HepG2 (cell line): ENCODE data around the gene TSPAN32. TPM values are rescaled to one million over a fixed set of nuclear protein-coding genes. Genes with fewer than 3 reads are reported as not detected.

Source experiments
- ATAC-seq: fragments of 200-7000 bp; cut with Tn5 transposase; 3 replicates; pipeline ENCODE4 v1.9.1; 2020; ENCODE audit warnings: mild to moderate bottlenecking, moderate library complexity
- BruUV-seq: library from RNA; stranded (reverse); fragments of 400-500 nt; replicated peaks from 2 replicates; lab custom pipeline; 2021; lab: Mats Ljungman, UMichigan
- CTCF ChIA-PET: fragments of 300-600 bp; formaldehyde crosslinking; extraction: SDS; loops from one replicate; lab custom pipeline; 2021; ENCODE audit warnings: low total read pairs, inconsistent platforms, low intra/inter-chr PET ratio; lab: Yijun Ruan, JAX
- POLR2A ChIA-PET: fragments of 350-600 bp; sonication (Branson Sonifier 250); formaldehyde crosslinking; loops from one replicate; lab custom pipeline; 2020; ENCODE audit warnings: antibody characterized with exemption, inconsistent platforms; lab: Yijun Ruan, JAX
- DNase-seq: peaks from one replicate; pipeline ENCODE4 v3.0.0-alpha.2; 2015; ENCODE audit warnings: low spot score
- FAIRE-seq: peaks from 3 replicates; lab custom pipeline; 2011; peaks lifted over from hg19 to GRCh38; lab: Jason Lieb, UNC
- H2AFZ ChIP-seq: one replicate; pipeline ENCODE4 v1.6.1; 2011; ENCODE audit warnings: low read length, inconsistent platforms
- H3K27ac ChIP-seq: fragments of 300-600 bp; 3 replicates; pipeline ENCODE4 v1.8.0; 2011; ENCODE audit warnings: mixed run types, mild to moderate bottlenecking, mixed read lengths, low read length, inconsistent platforms; ENCODE audit not compliant: insufficient read depth; ENCODE audit errors: extremely low read length
- H3K27me3 ChIP-seq, 2 experiments: fragments of 200-600 bp in 1 of 2; 2 replicates in 1 of 2; 3 replicates in 1 of 2; pipeline versions ENCODE4 v1.6.0 to v1.8.0; 2011; ENCODE audit warnings: low read length in 2 of 2, mild to moderate bottlenecking in 2 of 2, moderate library complexity in 2 of 2, inconsistent platforms in 1 of 2; ENCODE audit not compliant: insufficient read depth in 2 of 2, control insufficient read depth in 1 of 2
- H3K36me3 ChIP-seq, 2 experiments: fragments of 200-600 bp in 1 of 2; replicated peaks in 1 of 2; 2 replicates in 1 of 2; 3 replicates in 1 of 2; pipeline versions ENCODE4 v1.5.1 to v1.8.0; 2011; ENCODE audit warnings: low read length in 2 of 2, inconsistent platforms in 1 of 2; ENCODE audit not compliant: insufficient read depth in 2 of 2, control insufficient read depth in 1 of 2
- H3K4me1 ChIP-seq: 2 replicates; pipeline ENCODE4 v1.5.1; 2012; ENCODE audit warnings: low read length, inconsistent platforms; ENCODE audit not compliant: insufficient read depth
- H3K4me2 ChIP-seq: 2 replicates; pipeline ENCODE4 v1.6.0; 2011; ENCODE audit warnings: low read depth, low read length, inconsistent platforms
- H3K4me3 ChIP-seq, 3 experiments: fragments of 200-600 bp in 1 of 3; sonication (generic), shearing (Covaris generic) in 1 of 3; replicated peaks in 1 of 3; 2 replicates each; pipeline ENCODE4 v1.5.1; 2011 to 2016; ENCODE audit warnings: low read length in 3 of 3, inconsistent platforms in 2 of 3, low read depth in 2 of 3, mild to moderate bottlenecking in 2 of 3, control low read depth in 1 of 3, mixed read lengths in 1 of 3; ENCODE audit not compliant: insufficient read depth in 1 of 3
- H3K79me2 ChIP-seq: one replicate; pipeline ENCODE4 v1.6.1; 2011; ENCODE audit warnings: low read length, inconsistent platforms; ENCODE audit not compliant: insufficient read depth
- H3K9ac ChIP-seq: 2 replicates; pipeline ENCODE4 v1.6.0; 2011; ENCODE audit warnings: mild to moderate bottlenecking, low read depth, low read length, inconsistent platforms; ENCODE audit not compliant: insufficient read depth
- H3K9me3 ChIP-seq: 2 replicates; pipeline ENCODE4 v1.5.1; 2012; ENCODE audit warnings: mild to moderate bottlenecking, low read length
- H4K20me1 ChIP-seq: 2 replicates; pipeline ENCODE4 v1.6.0; 2011; ENCODE audit warnings: inconsistent platforms, mild to moderate bottlenecking, low read length, moderate library complexity; ENCODE audit not compliant: insufficient read depth
- ADNP ChIP-seq: sonication (generic); formaldehyde crosslinking; IDR thresholded peaks from 2 replicates; pipeline ENCODE4 v1.4.0; 2020; ENCODE audit warnings: missing genetic modification reagents
- KLF13 ChIP-seq: sonication (generic); formaldehyde crosslinking; IDR thresholded peaks from 2 replicates; pipeline ENCODE4 v1.4.0; 2020; ENCODE audit warnings: mild to moderate bottlenecking, missing genetic modification reagents
- MZF1 ChIP-seq: sonication (generic); formaldehyde crosslinking; IDR thresholded peaks from 2 replicates; pipeline ENCODE4 v1.8.1; 2023; ENCODE audit warnings: mild to moderate bottlenecking, missing genetic modification reagents, borderline replicate concordance
- SALL2 ChIP-seq: sonication (generic); formaldehyde crosslinking; IDR thresholded peaks from 2 replicates; pipeline ENCODE4 v1.8.1; 2023; ENCODE audit warnings: mild to moderate bottlenecking, missing genetic modification reagents, inconsistent platforms
- TOE1 ChIP-seq: sonication (generic); formaldehyde crosslinking; IDR thresholded peaks from 2 replicates; pipeline ENCODE4 v1.4.0; 2020; ENCODE audit warnings: mild to moderate bottlenecking, missing genetic modification reagents
- ZBTB1 ChIP-seq: sonication (generic); formaldehyde crosslinking; IDR thresholded peaks from 2 replicates; pipeline ENCODE4 v1.4.0; 2020; ENCODE audit warnings: missing genetic modification reagents, borderline replicate concordance
- ZNF737 ChIP-seq: sonication (generic); formaldehyde crosslinking; IDR thresholded peaks from 2 replicates; pipeline ENCODE4 v1.5.0; 2020; ENCODE audit warnings: missing genetic modification reagents, mild to moderate bottlenecking, borderline replicate concordance
- WGBS: methylation state at CpG from one replicate; pipeline ENCODE4 v1.1.6; 2017; ENCODE audit warnings: low lambda C conversion rate; 5-methylcytosine and 5-hydroxymethylcytosine counted together
- in situ Hi-C: cut with HindIII; loops from 2 replicates; pipeline ENCODE4 v1.10.0; 2017; ENCODE audit warnings: low pct_unique_long_range_greater_than_20kb; ENCODE audit not compliant: extremely low pct_ligation_motif_present
- intact Hi-C: fragments of 100-400 bp; cut with micrococcal nuclease; formaldehyde crosslinking; loops from one replicate; pipeline ENCODE4 v1.10.0; 2022; ENCODE audit not compliant: unreplicated experiment
- polyA plus RNA-seq, 8 experiments: library from polyadenylated mRNA; depleted of rRNA in 3 of 8; stranded (reverse) in 7 of 8; unstranded in 1 of 8; fragments of >200 nt; fragmentation: Illumina TruSeq in 4 of 8; extraction: Trizol in 4 of 8; gene quantifications; 2 replicates each; pipeline versions ENCODE4 v1.2.1 to v1.2.3, GENCODE V29; 2011 to 2016; ENCODE audit warnings: low read depth in 4 of 8, missing spikeins in 1 of 8, mixed read lengths in 1 of 8; ENCODE audit not compliant: insufficient read depth in 1 of 8
- total RNA-seq, 5 experiments: library from RNA; depleted of rRNA; stranded (reverse); fragments of >200 nt; fragmentation: Illumina TruSeq; extraction: Trizol; gene quantifications; 2 replicates each; pipeline ENCODE4 v1.2.3, GENCODE V29; 2016; ENCODE audit warnings: low read depth in 1 of 5
- TF ChIP-seq, protein P1 (sequence below): sonication (generic); formaldehyde crosslinking; IDR thresholded peaks from 2 replicates; pipeline ENCODE4 v1.8.0; 2022; ENCODE audit warnings: missing genetic modification reagents, mild to moderate bottlenecking, inconsistent platforms, borderline replicate concordance
- TF ChIP-seq, protein P2 (sequence below): sonication (generic); formaldehyde crosslinking; IDR thresholded peaks from 2 replicates; pipeline ENCODE4 v1.5.1; 2020; ENCODE audit warnings: missing genetic modification reagents, mild to moderate bottlenecking, borderline replicate concordance
- TF ChIP-seq, protein P3 (sequence below): sonication (generic); formaldehyde crosslinking; IDR thresholded peaks from 2 replicates; pipeline ENCODE4 v1.4.0; 2020; ENCODE audit warnings: missing genetic modification reagents, mild to moderate bottlenecking, borderline replicate concordance

TSPAN32 gene
- total and polyA plus RNA-seq, 2 of the 13 experiments (the other 11 are each of a cell fraction or from before 2014, with no cell fraction given) = 0.09 to 0.70 TPM

DNA sequence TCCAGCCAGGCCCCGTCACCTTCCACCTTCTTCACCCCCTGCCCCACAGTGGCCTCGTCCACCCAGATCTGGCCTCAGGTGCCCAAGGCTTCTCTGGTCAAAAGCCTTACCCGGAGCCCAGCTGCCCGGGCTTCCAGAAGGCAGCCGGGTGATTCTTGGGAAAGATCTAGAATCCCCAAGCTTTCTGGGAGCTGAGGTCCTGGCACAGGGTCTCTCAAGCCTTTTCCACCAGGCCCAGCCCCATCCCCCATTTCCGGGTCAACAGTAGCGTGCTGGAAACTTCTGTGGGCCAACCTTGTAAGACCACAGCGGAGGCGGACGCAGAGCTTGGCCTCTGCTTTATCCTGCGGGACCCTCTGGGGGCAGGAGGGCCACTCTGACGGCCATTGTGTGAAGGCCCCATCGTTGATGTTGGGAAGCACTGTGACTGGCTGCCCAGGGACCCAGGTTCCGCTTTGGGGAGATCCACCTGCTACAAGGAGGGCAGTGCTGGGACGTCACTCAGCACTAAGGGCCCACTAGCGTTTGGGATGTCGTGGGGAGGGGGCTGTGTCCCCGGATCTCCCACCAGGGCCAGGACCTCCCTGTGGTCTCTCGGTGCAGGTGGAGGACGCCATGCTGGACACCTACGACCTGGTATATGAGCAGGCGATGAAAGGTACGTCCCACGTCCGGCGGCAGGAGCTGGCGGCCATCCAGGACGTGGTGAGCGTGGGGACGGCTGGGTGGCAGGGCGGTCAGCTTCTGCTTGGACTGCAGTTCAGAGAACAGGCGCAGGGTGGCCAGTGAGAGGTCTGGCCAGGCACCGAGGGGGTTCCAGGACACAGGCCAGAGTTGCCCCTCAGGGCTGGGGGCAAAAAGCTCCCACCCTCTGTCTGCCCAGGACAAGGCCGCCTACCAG is 11.5 kb downstream of the TSPAN32 start:
- Histone ChIP-seq H3K4me1 (no peaks in the 10 kb centered on the region), H3K36me3 (no peaks in the 10 kb centered on the region), H3K79me2 (no peaks in the 10 kb centered on the region), H3K4me3 (no peak overlapping the region), H3K27me3 (peaks cover 14 to 36% of the 10 kb centered on the region in 2 experiments; a peak in 3 of 5 replicates), H4K20me1 (no peaks in the 10 kb centered on the region), H3K4me2 (no peak overlapping the region), H3K9ac (no peak overlapping the region), H3K9me3 (no peaks in the 10 kb centered on the region), H2AFZ (no peak overlapping the region), H3K27ac (no peak overlapping the region)
- POLR2A ChIA-PET = no interaction called here
- DNase-seq = no peak
- intact Hi-C loops = loop anchor here (10.0 kb wide), 1 partner anchor 222 kb away; no protein-coding TSS in a partner anchor
- no peak for FAIRE-seq
- BruUV-seq = no TSS peak
- no peak for TF ChIP-seq TOE1 (CRISPR knock-in tag)
- TF ChIP-seq KLF13 (CRISPR knock-in tag) = no peak
- TF ChIP-seq, protein P1, sequence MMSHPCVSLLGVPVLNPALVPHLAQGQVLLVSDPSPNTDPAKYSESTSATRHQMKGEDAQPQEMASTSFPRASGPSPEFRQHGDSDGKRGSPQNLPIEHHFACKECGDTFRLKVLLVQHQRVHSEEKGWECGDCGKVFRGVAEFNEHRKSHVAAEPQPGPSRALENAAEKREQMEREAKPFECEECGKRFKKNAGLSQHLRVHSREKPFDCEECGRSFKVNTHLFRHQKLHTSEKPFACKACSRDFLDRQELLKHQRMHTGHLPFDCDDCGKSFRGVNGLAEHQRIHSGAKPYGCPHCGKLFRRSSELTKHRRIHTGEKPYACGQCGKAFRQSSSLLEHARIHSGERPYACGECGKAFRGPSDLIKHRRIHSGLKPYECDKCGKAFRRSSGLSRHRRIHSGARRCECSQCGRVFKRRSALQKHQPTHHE (CRISPR knock-in tag) = no peak
- no peak for TF ChIP-seq ZBTB1 (CRISPR knock-in tag)
- 38% methylated on average over 13 of the region's 34 CpGs for WGBS
- CTCF ChIA-PET = no interaction called here
- in situ Hi-C loops = loop anchor here (5.0 kb wide), 2 partner anchors 104 to 214 kb away; no protein-coding TSS in a partner anchor
- peak; percentile 17; the same call in 2 of the 3 replicates for ATAC-seq

DNA sequence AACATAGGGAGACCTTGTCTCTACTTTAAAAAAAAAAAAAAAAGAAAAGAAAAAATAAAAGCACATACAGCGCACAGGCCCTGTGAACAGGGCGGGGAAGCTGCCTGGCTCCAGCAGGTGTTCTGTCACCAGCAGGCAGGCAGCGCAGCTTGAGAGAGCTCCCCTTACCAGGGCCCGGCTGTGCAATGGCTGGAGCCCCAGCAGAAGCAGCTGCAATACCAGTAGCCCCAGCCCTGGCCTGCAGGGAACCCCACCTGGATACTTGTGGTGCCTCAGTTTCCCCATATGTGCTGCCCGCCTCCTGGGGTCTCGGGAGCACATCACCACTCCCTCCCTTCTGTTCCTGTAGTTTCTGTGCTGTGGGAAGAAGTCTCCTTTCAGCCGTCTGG is 12.3 kb downstream of the TSPAN32 start:
- Histone ChIP-seq H3K4me3 (no peak overlapping the region), H3K36me3 (no peaks in the 10 kb centered on the region), H3K4me1 (no peaks in the 10 kb centered on the region), H3K79me2 (no peaks in the 10 kb centered on the region), H3K9me3 (no peaks in the 10 kb centered on the region), H3K4me2 (no peak overlapping the region), H3K27me3 (peaks cover 14 to 36% of the 10 kb centered on the region in 2 experiments; a peak in 3 of 5 replicates), H2AFZ (no peak overlapping the region), H3K9ac (no peak overlapping the region), H3K27ac (no peak overlapping the region), H4K20me1 (no peaks in the 10 kb centered on the region)
- BruUV-seq = no TSS peak
- in situ Hi-C loops (loop anchor here (5.0 kb wide), 2 partner anchors 103 to 213 kb away; no protein-coding TSS in a partner anchor), intact Hi-C loops (loop anchor here (10.0 kb wide), 1 partner anchor 221 kb away; no protein-coding TSS in a partner anchor)
- CTCF ChIA-PET = no interaction called here
- DNase-seq (no peak), FAIRE-seq (no peak), ATAC-seq (no peak)
- POLR2A ChIA-PET = no interaction called here
- WGBS = 48% methylated on average over 7 of the region's 7 CpGs
- TF ChIP-seq MZF1 (CRISPR knock-in tag) (no peak), SALL2 (CRISPR knock-in tag) (no peak), ZNF737 (CRISPR knock-in tag) (no peak), KLF13 (CRISPR knock-in tag) (no peak), ADNP (CRISPR knock-in tag) (no peak)
- TF ChIP-seq, protein P2, sequence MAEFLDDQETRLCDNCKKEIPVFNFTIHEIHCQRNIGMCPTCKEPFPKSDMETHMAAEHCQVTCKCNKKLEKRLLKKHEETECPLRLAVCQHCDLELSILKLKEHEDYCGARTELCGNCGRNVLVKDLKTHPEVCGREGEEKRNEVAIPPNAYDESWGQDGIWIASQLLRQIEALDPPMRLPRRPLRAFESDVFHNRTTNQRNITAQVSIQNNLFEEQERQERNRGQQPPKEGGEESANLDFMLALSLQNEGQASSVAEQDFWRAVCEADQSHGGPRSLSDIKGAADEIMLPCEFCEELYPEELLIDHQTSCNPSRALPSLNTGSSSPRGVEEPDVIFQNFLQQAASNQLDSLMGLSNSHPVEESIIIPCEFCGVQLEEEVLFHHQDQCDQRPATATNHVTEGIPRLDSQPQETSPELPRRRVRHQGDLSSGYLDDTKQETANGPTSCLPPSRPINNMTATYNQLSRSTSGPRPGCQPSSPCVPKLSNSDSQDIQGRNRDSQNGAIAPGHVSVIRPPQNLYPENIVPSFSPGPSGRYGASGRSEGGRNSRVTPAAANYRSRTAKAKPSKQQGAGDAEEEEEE (CRISPR knock-in tag) = no peak
- TF ChIP-seq, protein P3, sequence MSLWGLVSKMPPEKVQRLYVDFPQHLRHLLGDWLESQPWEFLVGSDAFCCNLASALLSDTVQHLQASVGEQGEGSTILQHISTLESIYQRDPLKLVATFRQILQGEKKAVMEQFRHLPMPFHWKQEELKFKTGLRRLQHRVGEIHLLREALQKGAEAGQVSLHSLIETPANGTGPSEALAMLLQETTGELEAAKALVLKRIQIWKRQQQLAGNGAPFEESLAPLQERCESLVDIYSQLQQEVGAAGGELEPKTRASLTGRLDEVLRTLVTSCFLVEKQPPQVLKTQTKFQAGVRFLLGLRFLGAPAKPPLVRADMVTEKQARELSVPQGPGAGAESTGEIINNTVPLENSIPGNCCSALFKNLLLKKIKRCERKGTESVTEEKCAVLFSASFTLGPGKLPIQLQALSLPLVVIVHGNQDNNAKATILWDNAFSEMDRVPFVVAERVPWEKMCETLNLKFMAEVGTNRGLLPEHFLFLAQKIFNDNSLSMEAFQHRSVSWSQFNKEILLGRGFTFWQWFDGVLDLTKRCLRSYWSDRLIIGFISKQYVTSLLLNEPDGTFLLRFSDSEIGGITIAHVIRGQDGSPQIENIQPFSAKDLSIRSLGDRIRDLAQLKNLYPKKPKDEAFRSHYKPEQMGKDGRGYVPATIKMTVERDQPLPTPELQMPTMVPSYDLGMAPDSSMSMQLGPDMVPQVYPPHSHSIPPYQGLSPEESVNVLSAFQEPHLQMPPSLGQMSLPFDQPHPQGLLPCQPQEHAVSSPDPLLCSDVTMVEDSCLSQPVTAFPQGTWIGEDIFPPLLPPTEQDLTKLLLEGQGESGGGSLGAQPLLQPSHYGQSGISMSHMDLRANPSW (CRISPR knock-in tag) = no peak
